Muscle of leg (tissue), 11 donors: ENCODE measurements around the gene ACTN2. TPM values are rescaled to one million over a fixed set of nuclear protein-coding genes. Genes with fewer than 3 reads are reported as not detected.

Experiments used
- DNase-seq: peaks from one replicate; pipeline ENCODE4 v3.0.0; 2013
- H3K27ac ChIP-seq: one replicate; pipeline ENCODE4 v1.5.1; 2013; ENCODE audit warnings: mild to moderate bottlenecking, low read length, control low read depth
- H3K27me3 ChIP-seq: one replicate; pipeline ENCODE4 v1.6.1; 2013; ENCODE audit warnings: low read length; ENCODE audit not compliant: control insufficient read depth, insufficient read depth
- H3K36me3 ChIP-seq: one replicate; pipeline ENCODE4 v1.6.1; 2013; ENCODE audit warnings: low read length; ENCODE audit not compliant: control insufficient read depth, insufficient read depth
- H3K4me1 ChIP-seq: one replicate; pipeline ENCODE4 v1.6.1; 2013; ENCODE audit warnings: low read length; ENCODE audit not compliant: control insufficient read depth, insufficient read depth
- H3K4me3 ChIP-seq: one replicate; pipeline ENCODE4 v1.5.1; 2013; ENCODE audit warnings: low read length, control low read depth
- H3K9me3 ChIP-seq: replicated peaks from 2 replicates; pipeline ENCODE4 v1.6.1; 2013; ENCODE audit warnings: low read depth, low read length; ENCODE audit not compliant: control insufficient read depth
- WGBS: methylation state at CpG from one replicate; pipeline ENCODE4 v1.1.5; 2013; ENCODE audit warnings: missing lambda C conversion rate; ENCODE audit not compliant: insufficient coverage; 5-methylcytosine and 5-hydroxymethylcytosine counted together
- polyA plus RNA-seq, 8 donors: library from polyadenylated mRNA; unstranded; fragments of 120-200 nt; gene quantifications; one replicate each; pipeline versions ENCODE4 v1.2.1 to v1.2.3, GENCODE V29; 2013; ENCODE audit warnings: inconsistent platforms in 1 of 8, low replicate concordance in 1 of 8; ENCODE audit not compliant: insufficient read length in 8 of 8, insufficient read depth in 1 of 8
- total RNA-seq: library from RNA; stranded (reverse); fragments of 120-200 nt; gene quantifications from one replicate; pipeline ENCODE4 v1.2.4, GENCODE V29; 2013

The ACTN2 gene
- total and polyA plus RNA-seq, 9 donors, result 522 to 1,966 (median 1,348) TPM

DNA sequence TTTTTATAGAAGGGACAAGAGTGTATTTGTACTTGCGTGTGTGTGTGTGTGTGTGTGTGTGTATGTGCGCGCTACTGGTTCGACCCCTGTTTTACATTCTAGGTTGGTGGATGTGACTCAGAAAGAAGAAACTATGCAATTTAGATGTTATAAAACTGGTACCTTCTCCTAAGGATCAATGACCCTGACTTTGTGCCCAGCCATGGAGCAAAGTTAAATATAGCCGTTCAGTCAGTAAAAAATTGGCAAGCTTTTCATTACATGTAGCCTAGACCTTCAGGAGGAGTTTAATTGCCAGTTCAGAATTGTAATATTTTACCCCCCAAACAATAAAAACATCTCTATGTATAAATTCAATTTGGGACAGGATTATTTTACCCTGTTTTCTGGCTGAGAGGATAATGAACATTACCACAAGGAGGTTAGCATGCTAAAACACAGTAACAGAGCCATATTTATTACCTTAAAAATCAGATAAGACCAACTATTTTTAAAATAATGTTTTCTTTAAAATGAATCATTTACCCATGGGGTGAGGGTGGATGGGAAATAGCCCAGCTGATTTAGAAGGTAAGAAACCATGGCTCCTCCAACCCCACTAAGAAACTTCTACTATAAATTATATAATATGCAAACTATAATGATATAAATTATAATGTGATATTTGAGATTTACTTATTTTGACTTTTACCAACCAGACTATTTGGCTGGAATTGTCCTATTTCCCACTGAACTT lies 75.3 kb downstream of the ACTN2 start:
- no peaks in the 10 kb centered on the region for H3K9me3 ChIP-seq
- no CpG with 5 or more reads among the region's 5 CpGs for WGBS
- peaks cover 33% of the 10 kb centered on the region for H3K36me3 ChIP-seq
- no peak for DNase-seq
- H3K4me3 ChIP-seq, result no peak overlapping the region
- H3K27ac ChIP-seq, result no peak overlapping the region
- no peaks in the 10 kb centered on the region for H3K27me3 ChIP-seq
- no peaks in the 10 kb centered on the region for H3K4me1 ChIP-seq

DNA sequence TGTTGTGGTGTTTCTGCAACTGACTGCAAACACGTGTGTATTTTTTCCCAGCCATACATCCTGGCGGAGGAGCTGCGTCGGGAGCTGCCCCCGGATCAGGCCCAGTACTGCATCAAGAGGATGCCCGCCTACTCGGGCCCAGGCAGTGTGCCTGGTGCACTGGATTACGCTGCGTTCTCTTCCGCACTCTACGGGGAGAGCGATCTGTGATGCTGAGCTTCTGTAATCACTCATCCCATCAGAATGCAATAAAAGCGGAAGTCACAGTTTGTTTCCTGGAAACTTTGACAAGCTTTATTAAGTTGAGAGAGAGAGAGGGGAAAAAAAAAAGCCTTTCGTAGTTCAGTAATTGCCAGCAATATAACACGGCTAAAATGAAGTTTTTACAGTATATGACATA lies 76.1 kb downstream of the ACTN2 start:
- H3K27ac ChIP-seq, result no peak overlapping the region
- peaks cover 33% of the 10 kb centered on the region for H3K36me3 ChIP-seq
- H3K27me3 ChIP-seq, result no peaks in the 10 kb centered on the region
- DNase-seq, result peak; percentile 59
- H3K9me3 ChIP-seq, result no peaks in the 10 kb centered on the region
- H3K4me1 ChIP-seq, result no peaks in the 10 kb centered on the region
- H3K4me3 ChIP-seq, result no peak overlapping the region
- WGBS, result 59% methylated on average over 10 of the region's 15 CpGs

DNA sequence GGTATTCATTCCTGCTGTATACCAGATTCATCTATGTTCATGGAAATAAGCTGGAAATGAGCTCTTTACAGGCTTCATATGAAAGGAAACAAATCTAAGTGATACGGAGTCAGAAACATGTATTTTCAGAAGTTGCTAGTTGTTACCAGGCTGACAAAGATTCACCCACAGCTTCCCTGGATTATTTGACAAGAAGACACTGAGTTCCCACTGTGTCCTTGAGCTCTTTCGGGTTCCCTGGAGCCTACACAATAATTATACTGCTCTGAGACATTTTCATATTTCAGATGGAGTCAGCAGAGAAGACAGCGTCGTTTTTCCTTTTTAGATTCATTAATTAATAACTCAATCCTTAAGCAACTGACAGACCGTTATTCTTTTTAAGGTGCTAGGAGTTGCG lies 79.5 kb downstream of the ACTN2 start:
- Histone ChIP-seq H3K4me1 (no peaks in the 10 kb centered on the region), H3K4me3 (no peak overlapping the region), H3K36me3 (peaks cover 21% of the 10 kb centered on the region), H3K27ac (no peak overlapping the region), H3K9me3 (no peaks in the 10 kb centered on the region), H3K27me3 (no peaks in the 10 kb centered on the region)
- no peak for DNase-seq
- 81% methylated on average over 3 of the region's 6 CpGs for WGBS

DNA sequence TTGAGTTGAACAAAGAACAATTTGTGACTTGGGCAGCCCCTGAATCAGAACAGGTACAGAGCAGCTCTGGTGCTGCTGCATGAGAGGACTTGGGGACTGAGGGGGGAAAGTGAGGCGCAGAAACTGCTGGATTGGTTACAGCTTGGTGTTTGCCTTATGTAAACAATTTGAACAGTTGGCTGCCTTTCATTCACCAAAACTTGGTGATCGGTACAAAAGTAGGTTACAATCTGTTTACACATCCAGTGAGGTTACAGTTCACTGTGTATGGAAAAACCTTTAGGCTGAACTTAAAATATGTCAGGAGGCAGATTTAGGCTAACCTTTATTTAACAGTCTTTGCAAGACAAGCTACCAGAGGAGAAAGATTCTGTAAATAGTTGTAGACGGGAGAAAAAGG lies 80.2 kb downstream of the ACTN2 start:
- Histone ChIP-seq H3K27ac (no peak overlapping the region), H3K36me3 (peaks cover 15% of the 10 kb centered on the region), H3K4me1 (no peaks in the 10 kb centered on the region), H3K9me3 (no peaks in the 10 kb centered on the region), H3K27me3 (no peaks in the 10 kb centered on the region), H3K4me3 (no peak overlapping the region)
- DNase-seq, result no peak
- WGBS, result 60% methylated on average over 1 of the region's 3 CpGs

DNA sequence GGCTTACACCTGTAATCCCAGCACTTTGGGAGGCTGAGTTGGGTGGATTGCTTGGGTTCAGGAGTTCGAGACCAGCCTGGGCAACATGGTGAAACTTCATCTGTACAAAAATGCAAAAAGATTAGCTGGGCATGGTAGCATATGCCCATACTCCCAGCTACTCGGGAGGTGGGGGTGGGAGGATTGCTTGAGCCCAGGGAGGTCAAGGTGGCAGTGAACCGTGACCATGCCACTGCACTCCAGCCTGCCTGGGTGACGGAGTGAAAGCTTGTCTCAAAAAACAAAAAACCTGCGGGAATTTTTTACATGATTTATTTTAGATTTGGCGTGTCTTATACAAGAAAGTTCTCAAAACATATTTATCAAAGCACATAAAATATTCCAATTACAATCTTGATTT lies 81.0 kb downstream of the ACTN2 start:
- no peak for DNase-seq
- Histone ChIP-seq H3K27me3 (no peaks in the 10 kb centered on the region), H3K27ac (no peak overlapping the region), H3K4me1 (no peaks in the 10 kb centered on the region), H3K9me3 (no peaks in the 10 kb centered on the region), H3K4me3 (no peak overlapping the region), H3K36me3 (peaks cover 11% of the 10 kb centered on the region)
- WGBS, result 100% methylated on average over 2 of the region's 6 CpGs

DNA sequence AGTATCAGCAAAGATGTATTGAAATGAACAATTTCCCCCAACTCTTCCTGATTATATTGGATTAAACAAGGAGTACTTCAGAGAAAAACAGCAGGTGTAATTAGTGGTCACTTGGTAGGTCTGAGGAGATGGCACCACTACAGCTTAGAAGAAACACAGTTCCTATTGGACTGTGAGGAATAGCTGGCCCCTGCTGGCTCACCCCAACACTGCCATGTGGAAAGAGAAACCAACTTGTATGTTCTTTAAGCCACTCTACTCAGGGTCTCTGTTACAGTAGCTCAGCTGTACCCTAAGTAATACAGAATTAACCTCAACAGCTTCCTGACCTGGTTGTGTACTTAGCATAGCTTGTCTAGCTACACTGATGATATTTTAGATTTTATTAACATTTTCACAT lies 82.3 kb downstream of the ACTN2 start:
- H3K27me3 ChIP-seq, result no peaks in the 10 kb centered on the region
- no peak for DNase-seq
- H3K4me1 ChIP-seq, result no peaks in the 10 kb centered on the region
- no peaks in the 10 kb centered on the region for H3K9me3 ChIP-seq
- no peak overlapping the region for H3K27ac ChIP-seq
- H3K4me3 ChIP-seq, result no peak overlapping the region
- peaks cover 3% of the 10 kb centered on the region for H3K36me3 ChIP-seq

DNA sequence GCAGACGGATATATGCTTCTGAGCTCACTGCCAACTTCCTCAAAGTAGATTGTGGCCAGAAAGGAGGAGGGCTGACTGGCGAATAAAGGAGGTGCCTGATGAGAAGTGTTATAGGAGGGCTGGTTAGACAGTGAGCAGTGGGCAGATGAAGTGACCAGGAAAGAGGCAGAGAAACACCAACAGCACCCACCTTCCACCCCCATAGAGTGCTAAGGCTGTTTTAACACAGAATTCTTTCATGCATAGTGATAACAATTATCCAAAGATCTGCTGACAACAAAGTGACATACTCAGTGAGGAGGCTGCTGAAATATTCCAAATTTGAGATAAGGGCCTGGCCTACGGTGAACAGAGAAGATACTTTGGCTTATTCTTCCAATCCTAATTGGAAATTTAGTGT lies 87.6 kb downstream of the ACTN2 start:
- Histone ChIP-seq H3K4me3 (no peak overlapping the region), H3K36me3 (no peaks in the 10 kb centered on the region), H3K27ac (no peak overlapping the region), H3K27me3 (no peaks in the 10 kb centered on the region), H3K9me3 (peaks cover 1% of the 10 kb centered on the region), H3K4me1 (no peaks in the 10 kb centered on the region)
- no peak for DNase-seq
- WGBS, result 77% methylated on average over 2 of the region's 3 CpGs

DNA sequence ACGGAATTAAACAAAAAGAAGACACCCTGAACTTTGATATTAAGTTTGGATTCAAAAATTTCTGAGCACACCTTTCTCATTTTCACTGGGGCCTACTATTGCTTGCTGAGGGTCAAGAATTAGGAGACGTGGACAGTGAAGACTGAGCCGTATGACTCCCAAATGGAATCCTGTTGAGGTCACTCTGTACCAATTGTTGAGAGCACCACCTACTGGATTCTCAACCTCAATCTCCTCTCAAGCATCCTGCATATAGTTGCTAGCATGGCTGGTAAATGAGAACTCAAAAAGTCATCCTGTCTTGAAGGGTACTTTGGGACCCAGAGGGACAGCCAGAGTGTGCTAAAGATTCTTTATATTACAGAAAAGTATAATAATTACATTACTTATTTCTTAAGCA lies 88.6 kb downstream of the ACTN2 start:
- Histone ChIP-seq H3K9me3 (peaks cover 6% of the 10 kb centered on the region), H3K36me3 (no peaks in the 10 kb centered on the region), H3K27me3 (no peaks in the 10 kb centered on the region), H3K27ac (no peak overlapping the region), H3K4me3 (no peak overlapping the region), H3K4me1 (no peaks in the 10 kb centered on the region)
- WGBS, result no CpG with 5 or more reads among the region's 3 CpGs
- peak; percentile 28 for DNase-seq

DNA sequence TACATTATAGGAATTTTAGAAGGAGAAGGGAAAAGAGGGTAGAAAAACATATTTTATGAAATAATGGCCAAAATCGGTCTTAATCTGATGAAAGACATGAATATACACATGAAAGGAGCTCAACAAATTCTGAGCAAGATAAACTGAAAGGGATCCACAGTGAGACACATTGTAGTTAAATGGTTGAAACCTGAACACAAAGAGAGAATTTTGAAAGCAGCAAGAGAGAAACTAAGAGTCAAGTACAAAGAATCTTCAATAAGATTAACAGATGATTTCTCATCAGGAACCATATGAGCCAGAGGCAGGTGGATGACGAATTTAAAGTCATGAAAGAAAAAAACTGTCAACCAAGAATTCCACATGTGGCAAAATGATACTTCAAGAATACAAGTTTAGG lies 93.0 kb downstream of the ACTN2 start:
- H3K27ac ChIP-seq, result no peak overlapping the region
- WGBS, result no CpG with 5 or more reads among the region's 2 CpGs
- no peak for DNase-seq
- no peaks in the 10 kb centered on the region for H3K36me3 ChIP-seq
- no peaks in the 10 kb centered on the region for H3K4me1 ChIP-seq
- H3K9me3 ChIP-seq, result peaks cover 6% of the 10 kb centered on the region
- no peaks in the 10 kb centered on the region for H3K27me3 ChIP-seq
- no peak overlapping the region for H3K4me3 ChIP-seq

DNA sequence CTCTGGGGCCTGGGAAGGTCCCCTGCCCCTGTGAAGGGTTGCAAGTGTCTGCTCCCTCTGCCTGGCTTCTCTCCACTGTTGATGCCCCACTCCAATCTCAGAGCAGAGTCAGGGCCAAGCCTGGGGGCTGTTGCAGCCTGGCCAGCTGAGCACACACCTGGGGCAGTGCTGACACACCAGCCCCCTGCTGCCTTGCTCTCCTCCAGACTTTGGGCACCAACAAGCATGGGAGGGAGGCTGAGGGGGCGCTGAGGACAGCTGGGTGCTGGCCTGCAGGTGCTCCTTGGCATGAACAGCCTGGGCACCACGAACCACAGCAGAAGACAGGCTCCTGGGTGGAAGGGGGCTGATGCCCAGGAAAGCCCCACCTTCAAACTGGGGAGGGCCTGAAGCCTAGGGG lies 99.2 kb downstream of the ACTN2 start:
- H3K4me3 ChIP-seq, result no peak overlapping the region
- H3K36me3 ChIP-seq, result no peaks in the 10 kb centered on the region
- H3K27me3 ChIP-seq, result no peaks in the 10 kb centered on the region
- WGBS, result no CpG with 5 or more reads among the region's 2 CpGs
- no peaks in the 10 kb centered on the region for H3K4me1 ChIP-seq
- no peak overlapping the region for H3K27ac ChIP-seq
- no peak for DNase-seq
- no peaks in the 10 kb centered on the region for H3K9me3 ChIP-seq

DNA sequence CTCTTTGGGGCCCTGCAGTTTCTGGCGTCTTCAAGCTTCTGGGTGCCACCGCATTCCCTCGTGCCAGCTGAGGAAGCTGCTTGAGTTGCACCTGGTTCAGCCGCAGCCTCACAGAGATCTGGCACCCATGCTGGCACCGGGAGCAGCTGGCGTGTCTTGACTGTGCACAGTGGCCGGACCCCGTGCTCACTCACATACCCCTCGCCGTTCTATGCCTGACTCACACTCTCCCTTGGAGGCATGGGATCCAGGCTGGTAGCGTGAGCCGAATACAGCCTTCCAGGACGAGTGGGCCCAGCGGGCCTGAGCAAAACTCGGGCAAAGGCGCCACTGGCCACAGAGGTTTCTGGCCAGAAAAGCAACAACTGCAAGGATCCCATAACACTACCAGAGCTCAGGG lies 100.2 kb downstream of the ACTN2 start:
- DNase-seq, result no peak
- WGBS, result 93% methylated on average over 14 of the region's 16 CpGs
- H3K36me3 ChIP-seq, result no peaks in the 10 kb centered on the region
- no peak overlapping the region for H3K27ac ChIP-seq
- no peak overlapping the region for H3K4me3 ChIP-seq
- no peaks in the 10 kb centered on the region for H3K9me3 ChIP-seq
- no peaks in the 10 kb centered on the region for H3K4me1 ChIP-seq
- no peaks in the 10 kb centered on the region for H3K27me3 ChIP-seq
